Neural cell (in vitro differentiated cells): ENCODE data around the gene IRF2BPL.

Experiments
- RAD21 ChIP-seq: fragments of 450-650 bp; conservative IDR thresholded peaks from 2 replicates; pipeline ENCODE4 v1.6.1; 2014; ENCODE audit warnings: antibody characterized with exemption, mild to moderate bottlenecking, moderate library complexity
- TF ChIP-seq, protein P1 (sequence below): fragments of 450-650 bp; IDR thresholded peaks from 2 replicates; pipeline ENCODE4 v1.5.1; 2014; ENCODE audit warnings: antibody characterized with exemption, mild to moderate bottlenecking, moderate library complexity; ENCODE audit not compliant: poor library complexity, severe bottlenecking

GRCh38 chr14:77037215-77037937 is 8.9 kb upstream of the IRF2BPL start:
- no peak for TF ChIP-seq RAD21
- TF ChIP-seq, protein P1, sequence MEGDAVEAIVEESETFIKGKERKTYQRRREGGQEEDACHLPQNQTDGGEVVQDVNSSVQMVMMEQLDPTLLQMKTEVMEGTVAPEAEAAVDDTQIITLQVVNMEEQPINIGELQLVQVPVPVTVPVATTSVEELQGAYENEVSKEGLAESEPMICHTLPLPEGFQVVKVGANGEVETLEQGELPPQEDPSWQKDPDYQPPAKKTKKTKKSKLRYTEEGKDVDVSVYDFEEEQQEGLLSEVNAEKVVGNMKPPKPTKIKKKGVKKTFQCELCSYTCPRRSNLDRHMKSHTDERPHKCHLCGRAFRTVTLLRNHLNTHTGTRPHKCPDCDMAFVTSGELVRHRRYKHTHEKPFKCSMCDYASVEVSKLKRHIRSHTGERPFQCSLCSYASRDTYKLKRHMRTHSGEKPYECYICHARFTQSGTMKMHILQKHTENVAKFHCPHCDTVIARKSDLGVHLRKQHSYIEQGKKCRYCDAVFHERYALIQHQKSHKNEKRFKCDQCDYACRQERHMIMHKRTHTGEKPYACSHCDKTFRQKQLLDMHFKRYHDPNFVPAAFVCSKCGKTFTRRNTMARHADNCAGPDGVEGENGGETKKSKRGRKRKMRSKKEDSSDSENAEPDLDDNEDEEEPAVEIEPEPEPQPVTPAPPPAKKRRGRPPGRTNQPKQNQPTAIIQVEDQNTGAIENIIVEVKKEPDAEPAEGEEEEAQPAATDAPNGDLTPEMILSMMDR, result no peak
